Measurements from ENCODE around the gene CLK4.

The CLK4 gene

GRCh38 chr5:178632285-178632684 is 5.4 kb upstream of the CLK4 start:
- DNase-seq = no peak

- no peak for DNase-seq
These were observed 4.1 kb upstream of the CLK4 start for GRCh38 chr5:178630951-178631350.

GRCh38 chr5:178630475-178630930 is 3.7 kb upstream of the CLK4 start:
- DNase-seq = no peak

- DNase-seq = peak; percentile 12
These were observed 379 bp upstream of the CLK4 start for GRCh38 chr5:178627259-178627598.

- DNase-seq = peak; percentile 11
These were observed 969 bp downstream of the CLK4 start for GRCh38 chr5:178625679-178626483.

GRCh38 chr5:178624631-178625546 is 2.0 kb downstream of the CLK4 start:
- no peak for DNase-seq

- no peak for DNase-seq
These were observed 4.1 kb downstream of the CLK4 start for GRCh38 chr5:178622679-178623247.

GRCh38 chr5:178619390-178619789 is 7.5 kb downstream of the CLK4 start:
- no peak for DNase-seq

- DNase-seq = no peak
These were observed 14.6 kb downstream of the CLK4 start for GRCh38 chr5:178612299-178612698.

- no peak for DNase-seq
These were observed 20.6 kb downstream of the CLK4 start for GRCh38 chr5:178606269-178606668.

- DNase-seq = no peak
These were observed 21.1 kb downstream of the CLK4 start for GRCh38 chr5:178605788-178606187.

GRCh38 chr5:178602752-178603151 is 24.1 kb downstream of the CLK4 start:
- no peak for DNase-seq

- DNase-seq = no peak
These were observed 31.1 kb downstream of the CLK4 start for GRCh38 chr5:178595750-178596149.

GRCh38 chr5:178595150-178595549 is 31.7 kb downstream of the CLK4 start:
- DNase-seq = no peak

- no peak for DNase-seq
These were observed 35.9 kb downstream of the CLK4 start for GRCh38 chr5:178590924-178591423.

GRCh38 chr5:178590141-178590923 is 36.5 kb downstream of the CLK4 start, which contains the start of gene COL23A1:
Gene COL23A1 (minus strand): TSS chr5:178590393.
- peak; percentile 3 for DNase-seq

- DNase-seq = peak; percentile 1
These were observed 37.4 kb downstream of the CLK4 start for GRCh38 chr5:178589180-178590140.

- DNase-seq = no peak
These were observed 38.1 kb downstream of the CLK4 start for GRCh38 chr5:178588769-178589168.

GRCh38 chr5:178587763-178588611 is 38.9 kb downstream of the CLK4 start:
- DNase-seq = no peak

- DNase-seq = no peak
These were observed 40.5 kb downstream of the CLK4 start for GRCh38 chr5:178586396-178586795.
